Panc1 (cell line): ENCODE results near the gene MTA1. TPM values are rescaled to one million over a fixed set of nuclear protein-coding genes. Genes with fewer than 3 reads are reported as not detected.
A peak's percentile ranks its signal among the peaks of the same experiment; 100 is the strongest.

ENCODE experiments used
- ATAC-seq: fragments of 200-7000 bp; cut with Tn5 transposase; 2 replicates; pipeline ENCODE4 v1.9.1; 2020; ENCODE audit warnings: mild to moderate bottlenecking, moderate library complexity
- BruUV-seq: library from RNA; stranded (reverse); fragments of 400-500 nt; replicated peaks from 2 replicates; lab custom pipeline; 2021; lab: Mats Ljungman, UMichigan
- CTCF ChIA-PET: fragments of 300-600 bp; sonication (Branson Sonifier 250); formaldehyde crosslinking; loops from one replicate; lab custom pipeline; 2022; ENCODE audit warnings: antibody characterized with exemption; lab: Charles Lee
- POLR2A ChIA-PET: fragments of 300-600 bp; sonication (Branson Sonifier 250); formaldehyde crosslinking; loops from one replicate; lab custom pipeline; 2022; ENCODE audit warnings: antibody characterized with exemption; lab: Charles Lee
- DNase-seq: peaks from one replicate; pipeline ENCODE4 v3.0.0-alpha.2; 2010; ENCODE audit warnings: low read depth, low spot score
- H3K27ac ChIP-seq: 2 replicates; pipeline ENCODE4 v1.5.1; 2011; ENCODE audit warnings: mild to moderate bottlenecking, low read length, inconsistent platforms
- H3K27me3 ChIP-seq: fragments of 200-500 bp; sonication (Bioruptor generic); 2 replicates; pipeline ENCODE4 v1.6.0; 2014; ENCODE audit warnings: low read length, inconsistent platforms; ENCODE audit not compliant: control insufficient read depth, insufficient read depth
- H3K36me3 ChIP-seq: fragments of 200-500 bp; sonication (Bioruptor generic); 2 replicates; pipeline ENCODE4 v1.5.1; 2014; ENCODE audit warnings: inconsistent platforms, mild to moderate bottlenecking, low read length, moderate library complexity; ENCODE audit not compliant: control insufficient read depth, insufficient read depth
- H3K4me1 ChIP-seq: 2 replicates; pipeline ENCODE4 v1.5.1; 2011; ENCODE audit warnings: inconsistent platforms, mild to moderate bottlenecking, low read length, moderate library complexity; ENCODE audit not compliant: control insufficient read depth, insufficient read depth
- H3K4me3 ChIP-seq, 2 experiments: 2 replicates each; pipeline ENCODE4 v1.5.1; 2011 to 2012; ENCODE audit warnings: low read depth in 2 of 2, low read length in 2 of 2, mild to moderate bottlenecking in 2 of 2, inconsistent platforms in 1 of 2, moderate library complexity in 1 of 2
- H3K9me3 ChIP-seq: fragments of 200-500 bp; sonication (Bioruptor generic); 2 replicates; pipeline ENCODE4 v1.5.1; 2014; ENCODE audit warnings: low read depth, mild to moderate bottlenecking, inconsistent platforms, low read length, moderate library complexity; ENCODE audit not compliant: control insufficient read depth, insufficient read depth
- POLR2AphosphoS5 ChIP-seq: IDR thresholded peaks from 2 replicates; pipeline ENCODE4 v1.6.1; 2012; ENCODE audit warnings: mild to moderate bottlenecking, low read depth, low read length, moderate library complexity
- SIN3A ChIP-seq: IDR thresholded peaks from 2 replicates; pipeline ENCODE4 v1.6.1; 2012; ENCODE audit warnings: low read depth, mild to moderate bottlenecking, low read length, moderate library complexity, borderline replicate concordance; ENCODE audit not compliant: insufficient read depth
- TCF7L2 ChIP-seq: IDR thresholded peaks from 2 replicates; pipeline ENCODE4 v1.6.1; 2011; ENCODE audit warnings: mild to moderate bottlenecking, low read depth, low read length, inconsistent platforms
- in situ Hi-C: cut with HindIII; loops from 2 replicates; pipeline ENCODE4 v1.10.0; 2016; ENCODE audit warnings: low sequenced_read_pairs, low pct_unique_long_range_greater_than_20kb
- intact Hi-C: fragments of 100-400 bp; cut with micrococcal nuclease; formaldehyde crosslinking; loops from one replicate; pipeline ENCODE4 v1.10.0; 2022; ENCODE audit not compliant: unreplicated experiment
- total RNA-seq: library from RNA; stranded (reverse); gene quantifications from one replicate; pipeline ENCODE4 v1.2.1, GENCODE V29; 2021; ENCODE audit not compliant: unreplicated experiment
- TF ChIP-seq, protein P1 (sequence below): fragments of 450-650 bp; IDR thresholded peaks from 2 replicates; pipeline ENCODE4 v1.5.1; 2017; ENCODE audit warnings: mild to moderate bottlenecking
- TF ChIP-seq, protein P2 (sequence below), 2 experiments: IDR thresholded peaks; 2 replicates each; pipeline ENCODE4 v1.6.1; 2011 to 2012; ENCODE audit warnings: low read depth in 2 of 2, control low read depth in 1 of 2, low read length in 1 of 2, mild to moderate bottlenecking in 1 of 2, moderate library complexity in 1 of 2; ENCODE audit not compliant: insufficient read depth in 1 of 2

The MTA1 gene
- total RNA-seq, 1 experiment from 2014 or later = 105 TPM

DNA sequence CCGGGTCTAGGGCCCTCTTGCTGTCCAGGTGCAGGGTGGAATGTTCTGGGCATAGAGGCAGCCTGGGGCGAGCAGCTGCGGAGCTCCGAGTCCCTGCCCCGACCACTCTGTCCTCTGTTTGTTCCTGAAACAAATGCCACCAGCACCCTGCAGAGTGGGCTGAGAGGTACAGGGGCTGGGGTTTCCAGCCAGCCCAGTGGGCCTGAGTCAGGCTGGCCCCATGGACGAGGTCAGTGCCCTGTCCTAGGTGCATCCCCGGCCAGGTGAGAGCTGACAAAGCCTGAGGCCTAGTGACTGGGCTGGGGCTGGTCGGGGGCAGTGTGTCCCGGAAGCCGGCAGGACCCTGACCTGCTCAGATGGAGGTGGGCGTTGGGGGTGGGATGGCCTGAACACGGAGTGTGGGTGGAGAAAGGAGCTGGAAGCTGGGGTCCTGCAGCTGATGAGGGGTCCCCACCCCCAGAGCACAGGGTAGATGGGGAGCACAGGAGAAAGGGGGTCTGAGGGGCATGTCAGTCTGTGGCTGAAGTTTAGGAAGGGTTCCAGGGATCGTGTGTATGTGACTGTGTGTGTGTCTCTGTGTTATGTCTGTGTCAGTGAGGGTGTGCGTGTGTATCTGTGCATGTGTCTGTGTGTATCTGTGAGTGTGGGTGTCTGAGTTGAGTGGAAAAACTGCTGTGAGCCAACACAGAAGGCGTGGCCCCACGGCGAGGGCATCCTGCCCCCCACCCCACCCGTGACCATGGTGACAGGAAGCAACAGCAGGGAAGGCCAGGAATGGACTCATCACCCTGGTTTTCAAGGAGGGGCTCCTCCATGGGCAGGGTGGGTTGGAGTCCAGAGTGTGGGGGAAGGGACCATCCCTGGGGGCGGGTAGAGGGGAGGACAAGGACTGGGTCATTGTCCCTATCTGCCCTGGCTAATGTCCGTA is 64.7 kb downstream of the MTA1 start:
- no peak for ATAC-seq
- TF ChIP-seq TCF7L2 = no peak
- TF ChIP-seq POLR2AphosphoS5 = no peak
- TF ChIP-seq, protein P1, sequence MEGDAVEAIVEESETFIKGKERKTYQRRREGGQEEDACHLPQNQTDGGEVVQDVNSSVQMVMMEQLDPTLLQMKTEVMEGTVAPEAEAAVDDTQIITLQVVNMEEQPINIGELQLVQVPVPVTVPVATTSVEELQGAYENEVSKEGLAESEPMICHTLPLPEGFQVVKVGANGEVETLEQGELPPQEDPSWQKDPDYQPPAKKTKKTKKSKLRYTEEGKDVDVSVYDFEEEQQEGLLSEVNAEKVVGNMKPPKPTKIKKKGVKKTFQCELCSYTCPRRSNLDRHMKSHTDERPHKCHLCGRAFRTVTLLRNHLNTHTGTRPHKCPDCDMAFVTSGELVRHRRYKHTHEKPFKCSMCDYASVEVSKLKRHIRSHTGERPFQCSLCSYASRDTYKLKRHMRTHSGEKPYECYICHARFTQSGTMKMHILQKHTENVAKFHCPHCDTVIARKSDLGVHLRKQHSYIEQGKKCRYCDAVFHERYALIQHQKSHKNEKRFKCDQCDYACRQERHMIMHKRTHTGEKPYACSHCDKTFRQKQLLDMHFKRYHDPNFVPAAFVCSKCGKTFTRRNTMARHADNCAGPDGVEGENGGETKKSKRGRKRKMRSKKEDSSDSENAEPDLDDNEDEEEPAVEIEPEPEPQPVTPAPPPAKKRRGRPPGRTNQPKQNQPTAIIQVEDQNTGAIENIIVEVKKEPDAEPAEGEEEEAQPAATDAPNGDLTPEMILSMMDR = no peak
- TF ChIP-seq, protein P2, sequence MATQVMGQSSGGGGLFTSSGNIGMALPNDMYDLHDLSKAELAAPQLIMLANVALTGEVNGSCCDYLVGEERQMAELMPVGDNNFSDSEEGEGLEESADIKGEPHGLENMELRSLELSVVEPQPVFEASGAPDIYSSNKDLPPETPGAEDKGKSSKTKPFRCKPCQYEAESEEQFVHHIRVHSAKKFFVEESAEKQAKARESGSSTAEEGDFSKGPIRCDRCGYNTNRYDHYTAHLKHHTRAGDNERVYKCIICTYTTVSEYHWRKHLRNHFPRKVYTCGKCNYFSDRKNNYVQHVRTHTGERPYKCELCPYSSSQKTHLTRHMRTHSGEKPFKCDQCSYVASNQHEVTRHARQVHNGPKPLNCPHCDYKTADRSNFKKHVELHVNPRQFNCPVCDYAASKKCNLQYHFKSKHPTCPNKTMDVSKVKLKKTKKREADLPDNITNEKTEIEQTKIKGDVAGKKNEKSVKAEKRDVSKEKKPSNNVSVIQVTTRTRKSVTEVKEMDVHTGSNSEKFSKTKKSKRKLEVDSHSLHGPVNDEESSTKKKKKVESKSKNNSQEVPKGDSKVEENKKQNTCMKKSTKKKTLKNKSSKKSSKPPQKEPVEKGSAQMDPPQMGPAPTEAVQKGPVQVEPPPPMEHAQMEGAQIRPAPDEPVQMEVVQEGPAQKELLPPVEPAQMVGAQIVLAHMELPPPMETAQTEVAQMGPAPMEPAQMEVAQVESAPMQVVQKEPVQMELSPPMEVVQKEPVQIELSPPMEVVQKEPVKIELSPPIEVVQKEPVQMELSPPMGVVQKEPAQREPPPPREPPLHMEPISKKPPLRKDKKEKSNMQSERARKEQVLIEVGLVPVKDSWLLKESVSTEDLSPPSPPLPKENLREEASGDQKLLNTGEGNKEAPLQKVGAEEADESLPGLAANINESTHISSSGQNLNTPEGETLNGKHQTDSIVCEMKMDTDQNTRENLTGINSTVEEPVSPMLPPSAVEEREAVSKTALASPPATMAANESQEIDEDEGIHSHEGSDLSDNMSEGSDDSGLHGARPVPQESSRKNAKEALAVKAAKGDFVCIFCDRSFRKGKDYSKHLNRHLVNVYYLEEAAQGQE (IDR thresholded peaks at IDR 0.05; ENCODE audit: insufficient read depth in 1 of 2, low read depth in 2 of 2, low read length in 1 of 2) = no peak
- no peak for TF ChIP-seq SIN3A
- POLR2A ChIA-PET = interaction anchor here (0.6 kb wide), 1 partner anchor 10 kb away, joined by 7 read pairs; no protein-coding TSS in a partner anchor
- Histone ChIP-seq H3K27ac (peak overlapping the region; percentile 39; the same call in 1 of the 2 replicates), H3K27me3 (no peaks in the 10 kb centered on the region), H3K36me3 (no peaks in the 10 kb centered on the region; the same call in 1 of the 2 replicates), H3K9me3 (no peaks in the 10 kb centered on the region), H3K4me1 (peaks cover 58% of the 10 kb centered on the region), H3K4me3 (no peak overlapping the region)
- intact Hi-C loops = loop anchor here (10.0 kb wide), 1 partner anchor 110 kb away; no protein-coding TSS in a partner anchor
- no TSS peak for BruUV-seq
- CTCF ChIA-PET = no interaction called here
- in situ Hi-C loops = no loop called here
- DNase-seq = no peak

DNA sequence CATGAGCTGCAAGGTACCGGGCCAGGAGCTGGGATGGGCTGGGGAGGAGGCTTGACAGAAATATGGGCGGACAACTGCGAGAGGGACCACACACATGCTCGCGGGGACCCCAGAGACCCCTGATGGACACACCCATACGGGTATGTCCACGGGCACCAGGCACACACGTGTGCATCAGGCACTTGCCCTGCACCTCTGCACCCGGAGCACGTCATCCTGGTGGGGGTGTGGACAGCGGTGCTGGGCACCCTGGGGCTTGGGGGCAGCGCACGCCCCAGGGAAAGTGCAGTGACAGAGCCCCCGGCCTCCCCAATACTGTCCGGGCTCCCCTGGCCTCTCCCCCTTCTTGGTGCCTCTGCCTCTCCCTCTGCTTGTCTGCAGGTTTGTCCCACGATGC is 65.4 kb downstream of the MTA1 start:
- POLR2A ChIA-PET = no interaction called here
- no peak for ATAC-seq
- H3K4me3 ChIP-seq = no peak overlapping the region
- CTCF ChIA-PET = no interaction called here
- no peaks in the 10 kb centered on the region; the same call in 1 of the 2 replicates for H3K36me3 ChIP-seq
- peaks cover 52% of the 10 kb centered on the region for H3K4me1 ChIP-seq
- H3K27me3 ChIP-seq = no peaks in the 10 kb centered on the region
- no peaks in the 10 kb centered on the region for H3K9me3 ChIP-seq
- intact Hi-C loops (loop anchor here (10.0 kb wide), 1 partner anchor 110 kb away; no protein-coding TSS in a partner anchor), in situ Hi-C loops (no loop called here)
- TF ChIP-seq TCF7L2 = no peak
- no peak for TF ChIP-seq POLR2AphosphoS5
- TF ChIP-seq, protein P2 (IDR thresholded peaks at IDR 0.05; ENCODE audit: insufficient read depth in 1 of 2, low read depth in 2 of 2, low read length in 1 of 2) = no peak
- TF ChIP-seq, protein P1 = no peak
- no peak for TF ChIP-seq SIN3A
- BruUV-seq = no TSS peak
- peak overlapping the region; percentile 63; the same call in 1 of the 2 replicates for H3K27ac ChIP-seq
- no peak for DNase-seq
